Osteoblast (primary cell): ENCODE results near the gene PAX5. TPM values are rescaled to one million over a fixed set of nuclear protein-coding genes. Genes with fewer than 3 reads are reported as not detected.

ENCODE experiments used
- DNase-seq: peaks from one replicate; pipeline ENCODE4 v3.0.0; 2011; ENCODE audit warnings: low spot score, mixed read lengths; ENCODE audit not compliant: insufficient read length; ENCODE audit errors: missing footprints
- H2AFZ ChIP-seq: 2 replicates; pipeline ENCODE4 v1.6.0; 2011; ENCODE audit warnings: mild to moderate bottlenecking, low read length
- H3K27ac ChIP-seq: 2 replicates; pipeline ENCODE4 v1.5.1; 2011; ENCODE audit warnings: mild to moderate bottlenecking, low read depth, low read length, moderate library complexity
- H3K27me3 ChIP-seq: 2 replicates; pipeline ENCODE4 v1.6.0; 2012; ENCODE audit warnings: mild to moderate bottlenecking, control low read depth, inconsistent platforms, low read length, moderate library complexity; ENCODE audit not compliant: insufficient read depth
- H3K36me3 ChIP-seq: 2 replicates; pipeline ENCODE4 v1.5.1; 2011; ENCODE audit warnings: mild to moderate bottlenecking, low read length, control low read depth, moderate library complexity; ENCODE audit not compliant: insufficient read depth
- H3K4me1 ChIP-seq: 2 replicates; pipeline ENCODE4 v1.5.1; 2011; ENCODE audit warnings: mild to moderate bottlenecking, low read length, control low read depth, moderate library complexity; ENCODE audit not compliant: insufficient read depth
- H3K4me2 ChIP-seq: 2 replicates; pipeline ENCODE4 v1.6.0; 2011; ENCODE audit warnings: mild to moderate bottlenecking, low read length; ENCODE audit not compliant: insufficient read depth
- H3K4me3 ChIP-seq: fragments of 200-600 bp; sonication (generic); 3 replicates; pipeline ENCODE4 v1.5.1; 2012; ENCODE audit warnings: mild to moderate bottlenecking, low read length, inconsistent platforms; ENCODE audit not compliant: insufficient read depth
- H3K79me2 ChIP-seq: 2 replicates; pipeline ENCODE4 v1.6.0; 2012; ENCODE audit warnings: mild to moderate bottlenecking, low read length, control low read depth, inconsistent platforms; ENCODE audit not compliant: insufficient read depth
- H3K9me3 ChIP-seq: 2 replicates; pipeline ENCODE4 v1.5.1; 2011; ENCODE audit warnings: low read depth, low read length, control low read depth
- H4K20me1 ChIP-seq: 2 replicates; pipeline ENCODE4 v1.6.0; 2012; ENCODE audit warnings: mild to moderate bottlenecking, low read length, control low read depth; ENCODE audit not compliant: insufficient read depth
- CTCF ChIP-seq: IDR thresholded peaks from 2 replicates; pipeline ENCODE4 v1.5.1; 2011; ENCODE audit warnings: mild to moderate bottlenecking, low read depth, low read length, moderate library complexity; ENCODE audit errors: extremely low read depth
- total RNA-seq: library from RNA; depleted of rRNA; stranded (reverse); fragments of >200 nt; gene quantifications from 2 replicates; pipeline ENCODE4 v1.2.3, GENCODE V29; 2012

PAX5 gene
- total RNA-seq, 1 donor = not detected

- no peaks in the 10 kb centered on the region for H4K20me1 ChIP-seq
- H3K4me3 ChIP-seq = no peak overlapping the region
- H3K4me1 ChIP-seq = no peaks in the 10 kb centered on the region
- no peak overlapping the region for H2AFZ ChIP-seq
- no peaks in the 10 kb centered on the region for H3K9me3 ChIP-seq
- DNase-seq = no peak
- H3K79me2 ChIP-seq = no peaks in the 10 kb centered on the region
- H3K27ac ChIP-seq = no peak overlapping the region
- peaks cover 61% of the 10 kb centered on the region for H3K27me3 ChIP-seq
- H3K36me3 ChIP-seq = no peaks in the 10 kb centered on the region
- H3K4me2 ChIP-seq = no peak overlapping the region
- TF ChIP-seq CTCF = no peak
Measured at GRCh38 chr9:36816371-36816770, 217.7 kb downstream of the PAX5 start.

GRCh38 chr9:36815566-36816348 lies 218.3 kb downstream of the PAX5 start:
- H3K4me2 ChIP-seq = no peak overlapping the region

GRCh38 chr9:36815023-36815422 lies 219.0 kb downstream of the PAX5 start:
- no peaks in the 10 kb centered on the region for H4K20me1 ChIP-seq
- no peak overlapping the region for H3K27ac ChIP-seq
- no peaks in the 10 kb centered on the region for H3K79me2 ChIP-seq
- no peak overlapping the region for H3K4me3 ChIP-seq
- no peaks in the 10 kb centered on the region for H3K4me1 ChIP-seq
- no peak for DNase-seq
- H3K4me2 ChIP-seq = no peak overlapping the region
- no peaks in the 10 kb centered on the region for H3K9me3 ChIP-seq
- TF ChIP-seq CTCF = no peak
- H2AFZ ChIP-seq = no peak overlapping the region
- H3K27me3 ChIP-seq = peaks cover 60% of the 10 kb centered on the region
- H3K36me3 ChIP-seq = no peaks in the 10 kb centered on the region

More at GRCh38 chr9:36815566-36816348, 218.3 kb downstream of the PAX5 start:
- Histone ChIP-seq H3K27me3 (peaks cover 60% of the 10 kb centered on the region), H3K27ac (no peak overlapping the region), H2AFZ (no peak overlapping the region), H3K9me3 (no peaks in the 10 kb centered on the region), H3K4me3 (no peak overlapping the region), H3K4me1 (no peaks in the 10 kb centered on the region), H4K20me1 (no peaks in the 10 kb centered on the region), H3K79me2 (no peaks in the 10 kb centered on the region), H3K36me3 (no peaks in the 10 kb centered on the region)
- no peak for TF ChIP-seq CTCF
- DNase-seq = no peak

GRCh38 chr9:36813154-36813553 lies 220.9 kb downstream of the PAX5 start:
- DNase-seq = no peak
- H3K27me3 ChIP-seq = peaks cover 47% of the 10 kb centered on the region
- H3K4me2 ChIP-seq = no peak overlapping the region
- H3K27ac ChIP-seq = no peak overlapping the region
- no peaks in the 10 kb centered on the region for H3K9me3 ChIP-seq
- H3K4me3 ChIP-seq = no peak overlapping the region
- H2AFZ ChIP-seq = no peak overlapping the region
- no peaks in the 10 kb centered on the region for H3K36me3 ChIP-seq
- no peak for TF ChIP-seq CTCF
- H4K20me1 ChIP-seq = no peaks in the 10 kb centered on the region
- no peaks in the 10 kb centered on the region for H3K79me2 ChIP-seq
- no peaks in the 10 kb centered on the region for H3K4me1 ChIP-seq
